AML-193 (cell line): Measurements from ENCODE around the gene TNXB.

Experiments
- DNase-seq, 2 experiments: peaks; one replicate each; lab custom pipeline; 2025; lab: John Stamatoyannopoulos, UW

TNXB gene, protein sequence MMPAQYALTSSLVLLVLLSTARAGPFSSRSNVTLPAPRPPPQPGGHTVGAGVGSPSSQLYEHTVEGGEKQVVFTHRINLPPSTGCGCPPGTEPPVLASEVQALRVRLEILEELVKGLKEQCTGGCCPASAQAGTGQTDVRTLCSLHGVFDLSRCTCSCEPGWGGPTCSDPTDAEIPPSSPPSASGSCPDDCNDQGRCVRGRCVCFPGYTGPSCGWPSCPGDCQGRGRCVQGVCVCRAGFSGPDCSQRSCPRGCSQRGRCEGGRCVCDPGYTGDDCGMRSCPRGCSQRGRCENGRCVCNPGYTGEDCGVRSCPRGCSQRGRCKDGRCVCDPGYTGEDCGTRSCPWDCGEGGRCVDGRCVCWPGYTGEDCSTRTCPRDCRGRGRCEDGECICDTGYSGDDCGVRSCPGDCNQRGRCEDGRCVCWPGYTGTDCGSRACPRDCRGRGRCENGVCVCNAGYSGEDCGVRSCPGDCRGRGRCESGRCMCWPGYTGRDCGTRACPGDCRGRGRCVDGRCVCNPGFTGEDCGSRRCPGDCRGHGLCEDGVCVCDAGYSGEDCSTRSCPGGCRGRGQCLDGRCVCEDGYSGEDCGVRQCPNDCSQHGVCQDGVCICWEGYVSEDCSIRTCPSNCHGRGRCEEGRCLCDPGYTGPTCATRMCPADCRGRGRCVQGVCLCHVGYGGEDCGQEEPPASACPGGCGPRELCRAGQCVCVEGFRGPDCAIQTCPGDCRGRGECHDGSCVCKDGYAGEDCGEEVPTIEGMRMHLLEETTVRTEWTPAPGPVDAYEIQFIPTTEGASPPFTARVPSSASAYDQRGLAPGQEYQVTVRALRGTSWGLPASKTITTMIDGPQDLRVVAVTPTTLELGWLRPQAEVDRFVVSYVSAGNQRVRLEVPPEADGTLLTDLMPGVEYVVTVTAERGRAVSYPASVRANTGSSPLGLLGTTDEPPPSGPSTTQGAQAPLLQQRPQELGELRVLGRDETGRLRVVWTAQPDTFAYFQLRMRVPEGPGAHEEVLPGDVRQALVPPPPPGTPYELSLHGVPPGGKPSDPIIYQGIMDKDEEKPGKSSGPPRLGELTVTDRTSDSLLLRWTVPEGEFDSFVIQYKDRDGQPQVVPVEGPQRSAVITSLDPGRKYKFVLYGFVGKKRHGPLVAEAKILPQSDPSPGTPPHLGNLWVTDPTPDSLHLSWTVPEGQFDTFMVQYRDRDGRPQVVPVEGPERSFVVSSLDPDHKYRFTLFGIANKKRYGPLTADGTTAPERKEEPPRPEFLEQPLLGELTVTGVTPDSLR (N-terminal part only)

DNA sequence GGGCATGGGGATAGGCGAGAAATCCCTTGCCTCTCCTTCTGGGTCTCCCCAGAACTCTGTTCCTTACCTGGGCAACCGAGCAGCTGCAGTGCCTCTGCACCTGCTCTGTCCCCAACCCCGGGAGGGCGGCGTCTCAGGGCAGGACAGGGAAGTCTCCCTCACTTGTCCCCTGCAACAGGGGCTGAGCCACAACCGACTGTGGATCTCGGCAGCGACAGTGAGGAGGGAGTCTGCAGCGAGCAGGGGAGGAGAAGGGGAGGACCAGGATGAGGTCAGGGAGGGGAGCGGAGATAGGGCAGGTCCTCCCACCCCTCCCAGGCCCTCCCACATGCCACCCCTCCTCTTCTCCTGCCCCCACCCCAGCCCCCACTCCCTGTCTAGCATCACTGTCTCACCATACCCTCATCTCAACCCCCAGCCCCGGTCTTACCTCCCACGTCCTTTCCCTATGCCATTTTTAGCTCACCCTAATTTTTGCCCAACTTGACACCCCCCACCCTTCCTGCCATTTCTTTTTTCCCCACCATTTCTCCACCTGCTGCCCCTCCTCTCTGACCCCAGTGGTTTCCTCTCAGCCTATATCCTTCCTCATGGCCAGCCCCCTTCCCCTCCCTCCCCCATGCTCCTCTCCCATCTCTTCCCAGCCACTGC is at the start of gene TNXB:
Gene TNXB, minus strand, starts transcription at position 225 of the 651 bp plus-strand sequence. CDS start 11,140 bp downstream, outside the sequence.
- DNase-seq: no peak

DNA sequence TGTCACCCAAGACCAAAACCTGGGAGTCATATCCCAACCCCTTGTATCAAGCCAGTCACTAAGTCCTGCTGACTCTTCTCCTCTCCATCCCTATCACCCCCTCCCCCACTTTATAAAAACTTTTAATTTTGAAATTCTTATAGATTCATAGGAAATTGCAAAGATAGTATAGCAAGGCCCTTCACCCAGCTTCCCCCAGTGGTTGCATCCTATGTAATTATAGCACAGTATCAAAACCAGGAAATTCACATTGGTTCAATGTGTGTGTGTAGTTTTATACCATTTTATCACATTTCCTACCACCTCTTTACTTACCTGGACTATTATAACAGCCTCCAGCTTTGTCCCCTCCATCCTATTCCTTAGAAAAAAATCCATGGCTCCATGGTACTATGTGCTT is 48.9 kb upstream of the TNXB start:
- no peak for DNase-seq

DNA sequence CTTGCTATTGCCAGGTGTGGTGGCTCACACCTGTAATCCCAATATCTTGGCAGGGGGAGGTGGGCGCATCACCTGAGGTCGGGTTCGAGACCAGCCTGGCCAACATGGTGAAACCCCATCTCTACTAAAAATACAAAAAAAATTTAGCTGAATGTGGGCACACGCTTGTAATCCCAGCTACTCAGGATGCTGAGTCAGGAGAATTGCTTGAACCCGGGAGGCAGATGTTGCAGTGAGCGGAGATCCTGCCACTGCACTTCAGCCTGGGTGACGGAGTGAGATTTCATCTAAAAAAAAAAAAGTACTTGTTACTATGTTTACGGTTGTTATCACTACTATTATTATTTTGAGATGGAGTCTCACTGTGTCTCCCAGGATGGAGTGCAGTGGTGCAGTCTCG is 47.8 kb upstream of the TNXB start:
- no peak for DNase-seq

DNA sequence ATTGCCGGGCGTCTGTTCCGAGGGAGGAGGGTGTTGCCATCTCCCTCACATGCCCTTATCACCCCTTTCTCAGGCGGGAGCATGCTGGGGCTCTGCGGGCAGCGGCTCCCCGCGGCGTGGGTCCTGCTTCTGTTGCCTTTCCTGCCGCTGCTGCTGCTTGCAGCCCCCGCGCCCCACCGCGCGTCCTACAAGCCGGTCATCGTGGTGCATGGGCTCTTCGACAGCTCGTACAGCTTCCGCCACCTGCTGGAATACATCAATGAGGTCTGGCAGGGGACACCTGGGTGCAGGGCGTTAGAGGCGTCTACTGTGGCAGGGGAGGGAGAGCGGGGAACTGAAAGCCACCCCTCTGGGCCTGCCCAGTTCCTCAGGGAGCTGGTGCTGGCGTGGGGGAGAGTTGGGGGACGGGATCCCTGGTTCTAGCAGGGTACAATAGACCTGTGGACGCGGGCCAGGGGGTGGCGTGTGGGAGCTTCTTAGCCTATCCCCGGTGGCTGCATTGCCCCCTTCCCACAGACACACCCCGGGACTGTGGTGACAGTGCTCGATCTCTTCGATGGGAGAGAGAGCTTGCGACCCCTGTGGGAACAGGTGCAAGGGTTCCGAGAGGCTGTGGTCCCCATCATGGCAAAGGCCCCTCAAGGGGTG is 45.5 kb upstream of the TNXB start:
- peak; percentile 60 to 69 for DNase-seq

DNA sequence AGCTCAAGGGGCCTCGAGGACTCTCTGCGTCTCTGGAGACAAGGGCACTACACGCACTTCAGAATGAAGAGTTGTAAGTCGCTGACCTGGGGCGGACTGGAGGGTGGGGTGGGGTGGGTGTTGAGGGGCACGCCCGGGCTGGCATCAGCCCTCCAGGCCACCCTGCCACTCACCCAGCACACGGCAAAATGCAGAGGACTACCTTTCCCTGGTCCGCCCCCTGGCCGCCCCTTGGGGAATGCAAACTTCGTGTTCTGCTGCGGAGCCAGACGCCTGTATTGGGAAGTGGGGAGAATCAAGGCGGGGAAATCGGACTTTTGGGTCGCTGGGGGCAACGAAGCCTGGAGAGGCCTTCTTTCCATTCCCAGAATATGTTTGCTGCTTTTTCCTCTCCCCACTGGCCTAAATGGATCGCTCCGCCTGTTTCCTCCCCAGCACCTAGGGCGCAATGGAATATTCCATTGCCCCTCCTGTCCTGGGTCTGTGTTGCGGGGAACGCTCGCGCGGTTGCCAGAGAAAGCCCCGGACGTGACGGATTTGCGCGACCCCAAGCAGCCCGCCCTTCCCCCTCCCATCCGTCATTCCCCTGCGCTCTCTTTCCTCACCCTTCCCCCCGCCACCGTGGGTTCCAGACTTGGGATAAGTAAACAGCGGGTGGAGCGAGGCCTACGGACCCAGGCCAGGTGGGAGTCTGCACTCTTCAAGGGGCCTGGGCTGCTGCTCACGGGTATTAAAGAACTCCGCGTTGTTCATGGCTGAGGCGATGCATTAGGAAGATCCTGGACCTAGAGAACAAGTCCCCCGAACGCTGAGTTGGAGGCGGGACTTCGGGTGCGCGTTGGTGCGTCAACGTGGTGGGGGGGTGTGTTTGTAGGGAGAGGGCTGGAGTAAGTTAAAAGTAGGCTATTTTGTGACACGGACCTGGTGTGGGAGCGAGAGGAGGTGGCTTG is 44.7 kb upstream of the TNXB start, which contains the start of gene PPT2:
Gene PPT2, plus strand, starts transcription at position 578 of the 950 bp plus-strand sequence. CDS start 454 bp downstream, outside the sequence.
- DNase-seq: peak; percentile 69 to 75

DNA sequence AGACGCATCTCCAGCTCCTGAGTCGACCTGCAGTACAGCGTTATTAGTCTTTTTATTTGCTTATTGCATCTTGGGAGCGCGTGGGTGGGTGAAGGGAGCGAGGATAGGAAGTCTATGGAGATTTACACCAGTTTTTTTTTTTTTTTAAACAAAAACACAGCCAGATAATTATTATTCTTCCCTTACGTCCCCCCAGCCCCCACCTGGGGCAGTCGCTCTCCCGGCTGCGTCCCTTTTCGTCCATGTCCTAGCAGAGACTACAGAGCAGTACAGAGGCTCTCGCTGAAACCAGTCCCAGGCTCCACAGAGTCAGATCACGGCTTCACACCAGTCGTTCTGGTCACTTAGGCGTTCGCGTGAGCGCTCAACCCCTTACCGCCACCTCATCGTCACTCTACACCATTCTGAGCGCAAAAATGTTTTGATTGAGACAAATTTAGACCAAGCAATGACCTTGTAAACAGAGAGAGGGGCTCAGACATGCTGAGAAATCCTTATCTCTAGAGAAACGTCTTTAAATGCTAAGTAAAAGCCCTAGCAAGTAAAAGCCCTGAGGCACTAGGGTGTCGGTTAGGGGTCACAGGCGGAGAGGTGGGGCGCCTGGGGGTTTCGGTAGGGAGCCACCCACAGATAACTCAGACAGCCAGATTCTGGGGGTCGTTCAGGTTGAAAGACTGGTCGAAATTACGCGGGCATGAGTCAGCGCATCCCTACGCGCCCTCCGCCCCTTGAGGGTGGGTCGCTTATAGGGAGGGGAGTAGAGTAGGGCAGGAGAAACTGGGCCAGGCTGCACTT is 43.8 kb upstream of the TNXB start:
- no peak for DNase-seq

DNA sequence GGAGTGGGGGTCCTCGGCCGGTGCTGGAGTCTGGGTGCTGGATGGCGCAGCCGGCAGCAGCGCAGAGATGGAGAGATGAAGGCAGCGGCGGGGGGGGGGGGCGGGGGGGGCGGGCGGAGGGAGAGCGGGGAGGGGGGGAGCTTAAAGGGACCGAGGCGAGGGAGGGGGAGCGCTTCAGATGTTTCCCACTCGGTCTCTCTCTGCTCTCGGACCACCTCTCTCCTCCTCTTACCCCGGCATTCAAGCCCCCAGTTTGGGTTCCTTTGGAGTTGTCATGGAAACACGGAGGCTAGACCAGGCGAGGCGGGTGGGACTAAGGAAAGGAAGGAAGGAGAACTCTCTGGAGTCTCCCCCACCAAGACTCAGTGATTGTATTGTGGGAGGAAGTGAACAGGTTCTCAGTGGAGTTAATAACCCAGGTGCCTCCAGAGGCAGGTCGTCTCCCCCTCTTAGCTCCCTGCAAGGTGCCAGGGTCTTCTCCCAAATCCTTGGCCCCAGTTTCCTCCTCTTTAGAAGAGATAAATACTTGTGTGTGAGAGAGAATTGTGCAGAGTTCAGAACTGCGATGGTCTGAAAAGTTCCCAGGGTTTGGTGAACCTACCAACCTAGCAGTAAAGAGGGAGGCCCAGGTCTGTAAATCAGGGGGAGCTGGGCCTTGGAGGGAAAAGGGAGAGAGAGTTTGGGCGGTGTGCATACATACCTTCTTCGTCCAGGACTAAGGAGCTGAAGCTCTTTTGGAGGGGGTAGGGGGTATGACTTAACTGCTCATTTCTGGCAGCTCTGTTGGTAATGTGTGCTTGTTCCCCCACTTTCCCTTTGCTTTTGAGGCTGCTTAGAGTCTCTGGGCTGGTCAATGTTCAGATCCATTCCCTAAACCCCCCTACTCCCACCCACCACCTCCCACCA is 43.0 kb upstream of the TNXB start, which contains the start of gene PRRT1:
Gene PRRT1, minus strand, starts transcription at position 77 of the 906 bp plus-strand sequence. CDS start 112 bp downstream, outside the sequence.
- DNase-seq: no peak

DNA sequence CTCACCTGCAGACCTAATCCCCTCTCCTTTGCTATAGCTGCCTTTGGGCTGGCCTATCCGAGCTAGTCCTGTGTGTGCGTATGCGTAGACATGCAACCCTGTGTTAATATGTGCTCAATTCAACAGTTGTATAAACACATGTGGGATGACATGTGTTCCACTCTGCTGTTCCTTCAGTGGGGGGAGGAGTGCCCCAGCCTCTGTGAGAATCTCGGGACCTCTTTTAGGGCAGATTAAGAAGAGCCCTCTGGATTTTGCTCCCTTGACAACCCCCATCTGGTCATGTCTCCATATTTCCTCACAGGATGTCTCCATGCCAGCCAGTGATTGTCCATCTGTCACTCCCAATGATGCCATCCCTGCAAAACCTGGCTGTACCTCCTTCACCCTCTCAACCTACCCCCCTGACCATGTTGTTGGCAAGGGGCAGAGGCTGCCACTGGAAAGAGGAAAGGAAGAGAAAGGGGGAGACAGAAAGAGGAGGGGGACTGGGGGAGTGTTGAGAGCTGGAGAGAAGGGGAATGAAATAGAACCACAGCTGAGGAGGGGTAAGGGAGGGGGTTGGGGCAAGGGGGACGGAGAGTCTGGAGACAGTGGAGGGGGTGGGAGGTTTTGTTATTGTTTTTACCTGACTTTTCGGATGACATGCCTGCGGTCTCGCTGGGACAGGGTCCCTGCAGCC is 42.2 kb upstream of the TNXB start:
- no peak for DNase-seq

DNA sequence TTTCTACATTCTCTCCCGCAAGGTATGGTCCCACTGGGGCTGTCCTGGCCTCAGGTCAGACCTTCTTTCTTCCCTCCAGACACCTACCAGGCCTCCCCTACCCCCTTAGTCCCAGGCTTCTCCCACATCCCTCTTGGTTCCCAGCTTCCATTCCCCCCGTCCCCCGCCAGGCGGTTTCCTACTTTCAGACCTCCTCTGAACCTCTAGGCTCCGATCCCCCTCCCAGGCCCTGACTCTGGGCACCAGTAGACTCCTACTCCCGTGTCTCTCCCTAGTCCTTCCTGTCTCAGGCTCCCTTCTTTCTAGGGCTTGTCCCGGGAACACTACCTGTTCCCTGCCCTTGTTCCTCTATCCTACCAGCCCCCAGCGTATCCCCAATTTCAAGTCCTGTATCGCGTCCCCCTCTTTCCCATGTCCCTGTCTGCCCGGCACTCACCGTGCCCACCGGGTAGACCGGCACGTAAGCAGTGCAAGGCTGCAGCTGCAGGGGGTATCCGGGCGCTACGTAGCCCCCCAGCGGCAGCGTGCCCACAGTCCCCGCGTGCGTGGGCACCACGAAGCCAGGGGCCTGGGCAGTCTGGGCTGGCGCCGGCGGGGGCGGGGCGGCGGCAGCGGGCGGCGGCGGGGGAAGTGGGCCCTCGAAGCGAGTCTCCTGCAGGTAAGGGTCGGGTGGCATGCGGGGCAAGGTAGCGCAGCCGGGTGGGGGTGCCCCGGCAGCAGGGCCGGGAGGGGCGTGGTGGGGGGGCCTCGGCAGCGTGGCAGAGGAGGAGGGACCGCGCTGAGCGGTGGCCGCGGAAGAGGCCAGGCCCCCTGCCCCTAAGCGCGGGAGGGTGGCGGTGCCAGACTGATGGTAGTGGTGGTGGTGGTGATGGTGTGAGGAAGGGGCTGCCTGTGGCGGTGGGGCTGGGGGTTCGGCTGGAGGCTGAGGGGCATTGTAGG is 41.1 kb upstream of the TNXB start:
- no peak for DNase-seq

DNA sequence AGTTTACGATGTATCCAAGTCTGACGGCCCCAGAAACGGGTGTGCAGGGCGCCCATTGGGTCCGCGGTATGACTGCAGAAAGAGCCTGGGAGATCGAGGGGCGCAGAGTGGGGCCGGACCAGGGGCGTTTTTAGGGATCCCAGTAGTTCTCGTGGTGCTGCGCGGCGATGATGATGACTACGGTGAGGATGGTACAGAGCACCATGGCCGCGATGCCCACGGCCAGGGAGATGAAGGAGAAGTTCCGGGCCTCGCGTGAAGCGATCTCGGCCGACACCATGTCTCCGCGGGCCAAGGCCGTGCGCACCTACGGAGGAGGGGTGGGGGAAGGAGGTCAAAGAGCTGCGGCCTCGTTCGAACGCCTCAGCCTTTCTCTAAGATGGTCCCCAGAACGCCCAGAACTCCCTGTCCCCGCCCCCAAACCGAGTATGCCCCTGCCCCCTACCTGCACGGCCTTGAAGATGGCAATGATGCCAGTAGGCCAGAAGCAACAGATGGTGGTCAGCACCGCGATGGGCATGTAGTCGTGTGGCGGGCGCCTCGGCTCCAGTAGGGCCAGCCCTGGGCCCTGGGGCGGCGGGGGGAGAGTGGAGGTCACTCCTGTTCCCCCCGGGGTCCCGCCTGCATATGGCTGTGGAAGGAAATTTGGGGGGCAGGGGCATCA is 40.1 kb upstream of the TNXB start:
- no peak for DNase-seq

DNA sequence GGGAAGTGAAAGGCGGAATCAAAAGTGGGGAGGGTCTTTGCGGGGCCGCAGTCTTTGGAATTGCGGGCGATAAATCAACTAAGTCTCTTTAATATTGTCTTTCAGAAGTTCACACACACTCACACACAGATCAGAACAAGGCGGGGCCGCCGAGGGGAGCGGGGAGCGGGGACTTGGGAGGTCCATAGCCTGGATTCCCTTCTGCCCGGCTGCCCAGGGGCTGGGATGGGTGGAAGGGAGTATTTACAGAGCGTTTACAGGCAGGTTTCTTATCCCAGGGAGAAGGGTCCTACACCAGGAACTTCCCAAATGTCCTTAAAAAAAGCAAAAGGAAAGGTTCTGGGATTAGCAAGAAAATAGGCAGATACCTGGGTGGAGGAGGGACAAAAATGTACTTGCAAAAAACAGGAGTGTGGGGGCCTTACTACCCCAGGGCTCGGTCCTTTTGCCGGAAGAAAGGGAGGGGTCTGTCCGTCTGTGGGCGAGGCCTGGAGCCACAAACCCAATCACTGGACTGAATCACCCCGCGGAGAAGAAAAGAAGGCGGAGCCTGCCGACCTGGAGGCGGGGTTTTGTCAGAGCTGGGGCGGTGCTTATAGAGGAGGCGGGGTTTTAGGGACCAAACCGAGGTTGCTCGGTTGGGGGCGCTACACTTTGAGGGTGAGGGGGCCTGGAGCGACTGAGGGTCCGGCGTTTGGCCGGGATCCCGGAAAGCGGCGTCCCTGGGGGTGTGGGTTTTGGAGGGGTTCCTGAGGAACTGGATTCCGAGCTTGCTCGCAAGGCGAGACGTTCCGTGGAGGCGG is 39.4 kb upstream of the TNXB start:
- no peak for DNase-seq

DNA sequence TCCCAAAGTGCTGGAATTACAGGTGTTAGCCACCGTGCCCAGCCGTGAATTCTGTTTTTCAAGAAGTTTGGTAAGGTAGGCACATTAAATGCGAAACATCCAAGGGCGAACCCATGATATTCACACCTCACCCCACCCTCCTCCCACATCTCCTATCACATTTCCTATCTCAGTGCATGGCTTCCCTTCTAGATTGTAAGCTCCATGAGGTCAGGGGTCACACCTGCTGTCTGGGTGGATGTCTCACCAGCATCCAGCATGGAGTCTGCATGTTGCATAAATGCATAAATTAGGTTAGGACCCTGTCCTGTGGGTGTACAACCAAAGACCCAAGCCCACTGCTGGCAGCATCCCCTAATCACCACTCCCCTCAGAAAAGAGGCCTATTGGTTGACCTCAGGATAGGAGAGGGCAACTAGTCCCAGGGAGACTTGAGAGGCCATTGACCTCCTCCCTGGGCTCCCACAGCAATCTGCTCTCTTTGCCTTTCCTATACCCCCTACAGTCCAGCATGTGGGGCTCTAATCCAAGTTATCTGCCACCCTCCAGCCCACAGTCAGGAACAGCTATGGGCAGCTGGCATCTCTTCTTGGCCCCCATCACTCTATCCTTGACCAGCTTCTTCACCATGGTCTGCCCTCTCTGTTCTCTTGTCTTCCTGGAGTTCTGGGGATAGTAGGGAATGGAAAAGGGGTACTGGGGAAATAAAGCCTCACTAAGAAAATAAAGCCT is 38.4 kb upstream of the TNXB start:
- no peak for DNase-seq

DNA sequence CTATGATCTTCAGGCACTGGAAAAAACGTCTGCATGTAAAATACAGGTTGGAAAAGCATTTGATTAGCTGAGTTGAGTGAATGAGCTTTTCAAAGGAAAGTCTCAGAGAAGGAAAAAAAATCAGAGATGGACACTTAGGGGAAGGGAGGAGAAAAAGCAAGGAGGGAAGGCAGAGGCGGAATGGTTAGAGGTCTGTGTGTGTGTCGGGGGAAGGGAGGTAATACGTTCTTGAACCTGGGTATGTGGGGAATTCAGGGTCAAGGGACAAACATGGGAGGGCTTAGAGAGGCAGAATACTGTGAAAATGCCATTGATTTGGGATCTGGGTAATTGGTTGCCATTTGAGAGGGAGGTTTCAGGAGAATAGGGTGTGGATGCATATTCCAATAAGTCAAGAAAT is 37.5 kb upstream of the TNXB start:
- DNase-seq: no peak

DNA sequence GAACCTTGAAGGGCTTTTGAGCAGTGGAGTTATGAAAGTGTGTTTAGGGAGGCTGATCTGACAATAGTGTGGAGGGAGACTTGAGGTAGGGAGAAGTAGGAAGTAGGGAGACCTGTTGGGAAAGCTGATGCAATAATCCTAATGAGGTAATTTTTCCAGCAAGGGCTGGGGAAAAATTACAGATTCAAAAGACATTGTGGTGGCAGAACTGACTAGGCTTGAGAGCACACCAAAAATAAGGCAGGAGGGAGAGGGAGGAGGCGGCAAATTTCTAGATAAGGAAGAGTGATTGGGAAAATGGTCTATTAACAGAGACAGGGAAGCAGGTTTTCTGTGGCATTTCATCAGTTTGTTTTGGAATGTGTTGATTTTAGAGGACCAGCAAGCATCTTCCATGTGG is 37.1 kb upstream of the TNXB start:
- DNase-seq: no peak
